A549 treated with RU486 at 1 μM for 4 hours (cell line): Measurements from ENCODE around the gene SPTA1. TPM values are rescaled to one million over a fixed set of nuclear protein-coding genes. Genes with fewer than 3 reads are reported as not detected.

ENCODE experiments used
- total RNA-seq: library from RNA; stranded (reverse); fragments of 200-300 nt; extraction: Qiagen RNA extraction; gene quantifications from 5 replicates; pipeline ENCODE4 v1.2.3, GENCODE V29; 2022; ENCODE audit warnings: low read depth

The SPTA1 gene
- total RNA-seq = not detected in 5 replicates

GRCh38 chr1:158686111-158687009 lies at the start of gene SPTA1:
SPTA1 (minus strand) TSS chr1:158686715; CDS start chr1:158686517, 198 bp downstream.

GRCh38 chr1:158720620-158721019 lies 34.1 kb upstream of the SPTA1 start, which contains the start of gene OR6K3:
OR6K3 (minus strand) TSS chr1:158720720; CDS start chr1:158718115, 2,605 bp downstream.

GRCh38 chr1:158700552-158700951 lies 14.0 kb upstream of the SPTA1 start, which contains the start of gene OR6K2:
OR6K2 (minus strand) TSS chr1:158700652; CDS start chr1:158700652, 0 bp downstream.

GRCh38 chr1:158604968-158605367 lies 81.5 kb downstream of the SPTA1 start, which contains the start of gene OR10Z1:
OR10Z1 (plus strand) TSS chr1:158605268; CDS start chr1:158606439, 1,171 bp downstream.

GRCh38 chr1:158579733-158580132 lies 106.8 kb downstream of the SPTA1 start, which contains the start of gene OR10X1:
OR10X1 (minus strand) TSS chr1:158579899; CDS start chr1:158579899, 0 bp downstream.

GRCh38 chr1:158570480-158570879 lies 116.0 kb downstream of the SPTA1 start, which contains the start of gene OR6P1:
OR6P1 (minus strand) TSS chr1:158570580; CDS start chr1:158563604, 6,976 bp downstream.

Other genes with a start within 250 kb of the SPTA1 start
- not detected in 5 replicates for gene OR10K1, start 224.9 kb downstream of the SPTA1 start, total RNA-seq
- not detected in 5 replicates for gene OR10R2, start 214.5 kb downstream of the SPTA1 start, total RNA-seq
- not detected in 5 replicates for gene OR6Y1, start 132.3 kb downstream of the SPTA1 start, total RNA-seq
- gene OR6P1, start 116.1 kb downstream of the SPTA1 start, total RNA-seq = not detected in 5 replicates
- not detected in 5 replicates for gene OR10X1, start 106.8 kb downstream of the SPTA1 start, total RNA-seq
- gene OR10Z1, start 81.4 kb downstream of the SPTA1 start, total RNA-seq = not detected in 5 replicates
- gene OR6K2, start 13.9 kb upstream of the SPTA1 start, total RNA-seq = not detected in 5 replicates
- gene OR6K3, start 34.0 kb upstream of the SPTA1 start, total RNA-seq = not detected in 5 replicates
- gene OR6K6, start 68.0 kb upstream of the SPTA1 start, total RNA-seq = not detected in 5 replicates
- not detected in 5 replicates for gene OR6N1, start 85.5 kb upstream of the SPTA1 start, total RNA-seq
- not detected in 5 replicates for gene OR6N2, start 94.5 kb upstream of the SPTA1 start, total RNA-seq
- gene MNDA, start 144.6 kb upstream of the SPTA1 start, total RNA-seq = not detected in 5 replicates
- gene PYHIN1, start 244.8 kb upstream of the SPTA1 start, total RNA-seq = not detected in 5 replicates